GM20431 (cell line): ENCODE data around the gene FOXD3.

Experiments used
- in situ Hi-C: fragments of 300-500 bp; cut with MseI, MboI; formaldehyde crosslinking; loops from one replicate; pipeline ENCODE4 v1.15.0; 2020; ENCODE audit warnings: low sequenced_read_pairs; ENCODE audit not compliant: unreplicated experiment

The FOXD3 gene

GRCh38 chr1:63320022-63320721 lies 2.2 kb upstream of the FOXD3 start:
- in situ Hi-C loops: no loop called here

GRCh38 chr1:63321066-63321784 lies 1.1 kb upstream of the FOXD3 start:
- in situ Hi-C loops: no loop called here

- in situ Hi-C loops: no loop called here
Measured at GRCh38 chr1:63321785-63322113, 618 bp upstream of the FOXD3 start.

GRCh38 chr1:63322944-63323864 lies 837 bp downstream of the FOXD3 start:
- in situ Hi-C loops: no loop called here

- in situ Hi-C loops: no loop called here
Measured at GRCh38 chr1:63323865-63324778, 1.8 kb downstream of the FOXD3 start.

GRCh38 chr1:63324779-63325119 lies 2.4 kb downstream of the FOXD3 start:
- in situ Hi-C loops: no loop called here

- in situ Hi-C loops: no loop called here
Measured at GRCh38 chr1:63325279-63325985, 3.1 kb downstream of the FOXD3 start.

GRCh38 chr1:63326106-63326472 lies 3.7 kb downstream of the FOXD3 start:
- in situ Hi-C loops: no loop called here

GRCh38 chr1:63326473-63327380 lies 4.4 kb downstream of the FOXD3 start:
- in situ Hi-C loops: no loop called here

GRCh38 chr1:63327417-63328054 lies 5.2 kb downstream of the FOXD3 start:
- in situ Hi-C loops: no loop called here

- in situ Hi-C loops: no loop called here
Measured at GRCh38 chr1:63328122-63328521, 5.8 kb downstream of the FOXD3 start.

- in situ Hi-C loops: no loop called here
Measured at GRCh38 chr1:63328781-63329180, 6.4 kb downstream of the FOXD3 start.

GRCh38 chr1:63329621-63330330 lies 7.4 kb downstream of the FOXD3 start:
- in situ Hi-C loops: no loop called here

- in situ Hi-C loops: no loop called here
Measured at GRCh38 chr1:63330331-63330916, 8.1 kb downstream of the FOXD3 start.

- in situ Hi-C loops: no loop called here
Measured at GRCh38 chr1:63342402-63342801, 20.0 kb downstream of the FOXD3 start.

GRCh38 chr1:63343922-63344321 lies 21.6 kb downstream of the FOXD3 start:
- in situ Hi-C loops: no loop called here

- in situ Hi-C loops: no loop called here
Measured at GRCh38 chr1:63350320-63350719, 28.0 kb downstream of the FOXD3 start.
